ENCODE results near the gene DNAAF9. TPM values are rescaled to one million over a fixed set of nuclear protein-coding genes. Genes with fewer than 3 reads are reported as not detected.

DNAAF9 gene
- total and polyA plus RNA-seq, 2 of the 8 experiments (the other 6 are each of a cell fraction or from before 2014, with no cell fraction given) = 2.6 to 5.7 TPM

DNA sequence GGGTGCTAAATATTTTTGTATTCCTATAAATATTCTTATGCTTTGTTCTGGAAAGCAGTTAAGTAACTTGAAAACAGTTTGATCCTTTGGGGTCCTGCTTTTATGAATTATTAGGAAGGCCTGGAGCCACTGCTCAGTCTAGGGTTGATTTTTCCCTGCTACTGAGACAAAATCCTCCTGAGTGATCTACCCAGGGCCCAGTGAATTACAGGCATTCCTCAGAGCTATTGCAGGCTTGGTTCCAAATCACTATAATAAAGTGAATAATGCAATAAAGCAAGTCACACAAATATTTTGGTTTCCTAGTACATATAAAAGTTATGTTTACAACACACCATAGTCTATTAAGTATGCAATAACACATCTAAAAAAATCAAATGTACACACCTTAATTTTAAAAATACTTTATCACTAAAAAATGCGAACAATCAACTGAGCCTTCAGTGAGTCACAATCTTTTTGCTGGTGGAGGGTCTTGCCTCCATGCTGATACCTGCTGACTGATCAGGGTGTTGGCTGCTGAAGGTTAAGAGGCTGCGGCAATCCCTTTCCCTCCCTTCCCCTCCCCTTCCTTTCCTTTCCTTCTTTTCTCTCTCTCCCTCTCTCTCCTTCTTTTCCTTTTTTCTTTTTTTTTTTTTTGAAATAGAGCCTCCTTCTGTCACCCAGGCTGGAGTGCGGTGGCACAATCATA lies 43.0 kb downstream of the DNAAF9 start:
- H3K4me3 ChIP-seq (ENCODE audit: extremely low read depth in 1 of 4, insufficient read depth in 2 of 4, low read depth in 3 of 4, low read length in 4 of 4) = no peak overlapping the region
- no peak overlapping the region for H3K18ac ChIP-seq (ENCODE audit: extremely low read depth, low read length)
- H4K20me1 ChIP-seq (replicated peaks in 1 of 2; ENCODE audit: control insufficient read depth in 1 of 2, insufficient read depth in 2 of 2, low read length in 2 of 2) = no peaks in the 10 kb centered on the region
- H3K4me1 ChIP-seq (replicated peaks in 1 of 4; ENCODE audit: control insufficient read depth in 3 of 4, insufficient read depth in 4 of 4, low read length in 3 of 4) = no peaks in the 10 kb centered on the region
- H3K79me1 ChIP-seq (ENCODE audit: low read depth, low read length) = no peaks in the 10 kb centered on the region
- H3K27me3 ChIP-seq (replicated peaks in 1 of 4; ENCODE audit: control insufficient read depth in 3 of 4, extremely low read depth in 1 of 4, insufficient read depth in 3 of 4, low read length in 3 of 4) = no peaks in the 10 kb centered on the region
- no peak overlapping the region for H4K8ac ChIP-seq (ENCODE audit: extremely low read depth, insufficient read depth, low read length)
- H4K91ac ChIP-seq (replicated peaks; ENCODE audit: insufficient read length, low read length) = no peak overlapping the region
- 90 to 100% methylated on average over 1 of the region's 3 CpGs for WGBS, 2 experiments (ENCODE audit: extremely low coverage in 1 of 2, insufficient coverage in 1 of 2, insufficient read length in 1 of 2, insufficient replicate concordance in 2 of 2, low coverage in 1 of 2, low lambda C conversion rate in 2 of 2, missing lambda C conversion rate in 1 of 2)
- FAIRE-seq (no peak), DNase-seq (ENCODE audit: low read depth in 1 of 2, low spot score in 2 of 2) (no peak)
- no peak overlapping the region for H2BK12ac ChIP-seq (ENCODE audit: low read depth, low read length)
- H2AK5ac ChIP-seq (ENCODE audit: low read depth, low read length) = no peak overlapping the region
- no peak overlapping the region for H3K27ac ChIP-seq (ENCODE audit: low read depth, low read length)
- H3K79me2 ChIP-seq (ENCODE audit: control insufficient read depth in 1 of 2, insufficient read depth in 2 of 2, low read length in 2 of 2) = no peaks in the 10 kb centered on the region
- no peaks in the 10 kb centered on the region for H3K9me3 ChIP-seq (ENCODE audit: insufficient read depth in 2 of 2, low read depth in 1 of 2, low read length in 1 of 2)
- H3K23me2 ChIP-seq (ENCODE audit: low read depth, low read length) = no peaks in the 10 kb centered on the region
- CTCF ChIA-PET (ENCODE audit: partially characterized antibody) = no interaction called here
- no peak for TF ChIP-seq MAFK (IDR thresholded peaks at IDR 0.05; ENCODE audit: low read depth, low read length)
- no peak for TF ChIP-seq TCF12 (IDR thresholded peaks at IDR 0.05; ENCODE audit: low read depth, low read length)
- TF ChIP-seq POLR2AphosphoS5 (IDR thresholded peaks at IDR 0.05; ENCODE audit: low read depth, low read length) = no peak
- no peak for TF ChIP-seq RFX5 (IDR thresholded peaks at IDR 0.05; ENCODE audit: borderline replicate concordance, low read depth, low read length)
- no peak for TF ChIP-seq GTF2F1 (IDR thresholded peaks at IDR 0.05; ENCODE audit: borderline replicate concordance, low read depth, low read length)
- no peak for TF ChIP-seq EZH2 (IDR thresholded peaks at IDR 0.05; ENCODE audit: low read depth, low read length, severe bottlenecking)
- no peak for TF ChIP-seq JUND (IDR thresholded peaks at IDR 0.05; ENCODE audit: low read length)
- TF ChIP-seq, protein P1, sequence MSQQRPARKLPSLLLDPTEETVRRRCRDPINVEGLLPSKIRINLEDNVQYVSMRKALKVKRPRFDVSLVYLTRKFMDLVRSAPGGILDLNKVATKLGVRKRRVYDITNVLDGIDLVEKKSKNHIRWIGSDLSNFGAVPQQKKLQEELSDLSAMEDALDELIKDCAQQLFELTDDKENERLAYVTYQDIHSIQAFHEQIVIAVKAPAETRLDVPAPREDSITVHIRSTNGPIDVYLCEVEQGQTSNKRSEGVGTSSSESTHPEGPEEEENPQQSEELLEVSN (IDR thresholded peaks at IDR 0.05) = no peak
- no peak for TF ChIP-seq FOSL1 (IDR thresholded peaks at IDR 0.05; ENCODE audit: insufficient read depth, low read depth, low read length)
- TF ChIP-seq YY1 (IDR thresholded peaks at IDR 0.05; ENCODE audit: low read depth, low read length) = no peak
- no peak for TF ChIP-seq HDAC2 (IDR thresholded peaks at IDR 0.05; ENCODE audit: borderline replicate concordance in 1 of 2, low read depth in 2 of 2, low read length in 2 of 2)
- no peak for TF ChIP-seq SAP30 (IDR thresholded peaks at IDR 0.05; ENCODE audit: insufficient read depth, insufficient replicate concordance, low read length)
- H3K9ac ChIP-seq (replicated peaks in 1 of 4; ENCODE audit: extremely low read depth in 1 of 4, low read depth in 3 of 4, low read length in 3 of 4) = no peak overlapping the region
- no peak overlapping the region for H2BK5ac ChIP-seq (ENCODE audit: low read depth, low read length)
- no peak overlapping the region for H3K4me2 ChIP-seq (ENCODE audit: insufficient read depth in 1 of 2, low read depth in 2 of 2, low read length in 2 of 2)
- H2BK20ac ChIP-seq (ENCODE audit: low read length) = no peak overlapping the region
- no peak overlapping the region for H3K4ac ChIP-seq (replicated peaks; ENCODE audit: insufficient read length, low read depth, low read length)
- POLR2A ChIA-PET (ENCODE audit: partially characterized antibody) = no interaction called here
- H3K56ac ChIP-seq (replicated peaks; ENCODE audit: insufficient read length, low read depth, low read length) = no peak overlapping the region
- no peak overlapping the region for H2BK120ac ChIP-seq (replicated peaks; ENCODE audit: low read depth, low read length)
- H2BK15ac ChIP-seq (ENCODE audit: low read length) = no peak overlapping the region
- H3K14ac ChIP-seq (ENCODE audit: insufficient read length) = no peak overlapping the region
- no peak overlapping the region for H3K23ac ChIP-seq (ENCODE audit: insufficient read length)
- no peaks in the 10 kb centered on the region for H3K36me3 ChIP-seq (ENCODE audit: control insufficient read depth in 2 of 4, insufficient read depth in 4 of 4, low read length in 3 of 4)
- no peak overlapping the region for H4K5ac ChIP-seq (ENCODE audit: insufficient read length, low read depth, low read length)
- H2AFZ ChIP-seq (ENCODE audit: low read length) = no peak overlapping the region
